GM12878 (cell line): ENCODE data around the gene PIP5KL1. TPM values are rescaled to one million over a fixed set of nuclear protein-coding genes. Genes with fewer than 3 reads are reported as not detected.
A peak's percentile ranks its signal among the peaks of the same experiment; 100 is the strongest.

Experiments
- ATAC-seq: fragments of 200-7000 bp; cut with Tn5 transposase; 3 replicates; pipeline ENCODE4 v1.9.1; 2020; ENCODE audit warnings: mild to moderate bottlenecking, moderate library complexity
- BruUV-seq: library from RNA; stranded (reverse); fragments of 400-500 nt; replicated peaks from 2 replicates; lab custom pipeline; 2021; lab: Mats Ljungman, UMichigan
- CTCF ChIA-PET: fragments of 300-600 bp; sonication (Branson Sonifier 250); formaldehyde crosslinking; extraction: SDS; loops from one replicate; lab custom pipeline; 2021; ENCODE audit warnings: inconsistent platforms; lab: Yijun Ruan, JAX
- POLR2A ChIA-PET: fragments of 350-600 bp; formaldehyde crosslinking; extraction: SDS; loops from one replicate; lab custom pipeline; 2021; ENCODE audit warnings: inconsistent platforms; lab: Charles Lee
- RAD21 ChIA-PET: fragments of 300-600 bp; sonication (Branson Sonifier 250); formaldehyde crosslinking; loops from one replicate; lab custom pipeline; 2023; ENCODE audit warnings: antibody characterized with exemption; ENCODE audit not compliant: unreplicated experiment; lab: Charles Lee
- SMC1A ChIA-PET: fragments of 300-600 bp; sonication (Branson Sonifier 250); formaldehyde crosslinking; loops from one replicate; lab custom pipeline; 2023; ENCODE audit not compliant: unreplicated experiment, uncharacterized antibody; lab: Charles Lee
- DNase-seq: peaks from one replicate; pipeline ENCODE4 v3.0.0-alpha.2; 2011; ENCODE audit warnings: low read depth, low spot score
- FAIRE-seq: peaks from 3 replicates; lab custom pipeline; 2011; peaks lifted over from hg19 to GRCh38; lab: Jason Lieb, UNC
- H2AFZ ChIP-seq: 2 replicates; pipeline ENCODE4 v1.6.0; 2011; ENCODE audit warnings: low read depth, low read length, control low read depth; ENCODE audit not compliant: control insufficient read depth
- H3K27ac ChIP-seq: 2 replicates; pipeline ENCODE4 v1.5.1; 2011; ENCODE audit warnings: control low read depth; ENCODE audit not compliant: control insufficient read depth, insufficient read depth
- H3K27me3 ChIP-seq, 2 experiments: replicated peaks in 1 of 2; 2 replicates each; pipeline versions ENCODE4 v1.6.0 to v1.6.1; 2011; ENCODE audit warnings: low read length in 1 of 2; ENCODE audit not compliant: control insufficient read depth in 2 of 2, insufficient read depth in 2 of 2
- H3K36me3 ChIP-seq, 2 experiments: 2 replicates each; pipeline ENCODE4 v1.5.1; 2011; ENCODE audit warnings: low read length in 1 of 2; ENCODE audit not compliant: control insufficient read depth in 2 of 2, insufficient read depth in 2 of 2
- H3K4me1 ChIP-seq: 2 replicates; pipeline ENCODE4 v1.6.1; 2011; ENCODE audit warnings: mild to moderate bottlenecking, low read length, moderate library complexity, mixed read lengths; ENCODE audit not compliant: control insufficient read depth, insufficient read depth
- H3K4me2 ChIP-seq: 2 replicates; pipeline ENCODE4 v1.6.0; 2011; ENCODE audit warnings: control low read depth; ENCODE audit not compliant: control insufficient read depth, insufficient read depth
- H3K4me3 ChIP-seq: fragments of 200-600 bp; sonication (generic); 2 replicates; pipeline ENCODE4 v1.5.1; 2016
- H3K79me2 ChIP-seq: 2 replicates; pipeline ENCODE4 v1.6.0; 2011; ENCODE audit warnings: low read length; ENCODE audit not compliant: control insufficient read depth, insufficient read depth
- H3K9ac ChIP-seq: 2 replicates; pipeline ENCODE4 v1.8.0; 2011; ENCODE audit warnings: low read length, control low read depth, mixed read lengths; ENCODE audit not compliant: control insufficient read depth, insufficient read depth
- H3K9me3 ChIP-seq: replicated peaks from 3 replicates; pipeline ENCODE4 v1.5.1; 2011; ENCODE audit warnings: mild to moderate bottlenecking, low read length; ENCODE audit not compliant: control insufficient read depth, insufficient read depth
- H4K20me1 ChIP-seq: 2 replicates; pipeline ENCODE4 v1.6.0; 2011; ENCODE audit not compliant: control insufficient read depth, insufficient read depth
- BCL11A ChIP-seq: IDR thresholded peaks from 2 replicates; pipeline ENCODE4 v1.6.1; 2011; ENCODE audit warnings: low read depth, low read length
- BMI1 ChIP-seq: fragments of 450-650 bp; IDR thresholded peaks from 2 replicates; pipeline ENCODE4 v1.6.1; 2016; ENCODE audit warnings: mild to moderate bottlenecking, moderate library complexity, borderline replicate concordance
- CBFB ChIP-seq: IDR thresholded peaks from 2 replicates; pipeline ENCODE4 v1.6.1; 2016; ENCODE audit warnings: antibody characterized with exemption, low read depth
- CBX3 ChIP-seq: fragments of 200-600 bp; sonication (generic); IDR thresholded peaks from 2 replicates; pipeline ENCODE4 v1.6.1; 2016; ENCODE audit warnings: low read depth, borderline replicate concordance
- CEBPB ChIP-seq, 2 experiments: fragments of 150-350 bp in 1 of 2; IDR thresholded peaks; 2 replicates each; pipeline ENCODE4 v1.6.1; 2012 to 2014; ENCODE audit warnings: low read depth in 2 of 2, low read length in 2 of 2, borderline replicate concordance in 1 of 2, inconsistent platforms in 1 of 2
- CEBPZ ChIP-seq: fragments of 150-350 bp; IDR thresholded peaks from 2 replicates; pipeline ENCODE4 v1.6.1; 2016; ENCODE audit warnings: low read depth, low read length
- GABPA ChIP-seq: IDR thresholded peaks from 2 replicates; pipeline ENCODE4 v1.6.1; 2014; ENCODE audit warnings: antibody characterized with exemption, low read depth, mild to moderate bottlenecking, inconsistent platforms
- IRF3 ChIP-seq: fragments of 450-650 bp; IDR thresholded peaks from 2 replicates; pipeline ENCODE4 v1.6.1; 2014; ENCODE audit warnings: mild to moderate bottlenecking
- PAX8 ChIP-seq: fragments of 450-650 bp; IDR thresholded peaks from 2 replicates; pipeline ENCODE4 v1.6.1; 2017; ENCODE audit warnings: mild to moderate bottlenecking, moderate library complexity
- RAD21 ChIP-seq: IDR thresholded peaks from 2 replicates; pipeline ENCODE4 v1.6.1; 2011; ENCODE audit warnings: mild to moderate bottlenecking, low read depth, low read length, moderate library complexity; ENCODE audit not compliant: insufficient read depth
- RAD51 ChIP-seq: fragments of 450-650 bp; IDR thresholded peaks from 2 replicates; pipeline ENCODE4 v1.6.1; 2016; ENCODE audit warnings: moderate library complexity, mild to moderate bottlenecking, inconsistent platforms
- SP1 ChIP-seq: IDR thresholded peaks from one replicate; pipeline ENCODE4 v1.6.1; 2011; ENCODE audit warnings: low read depth, low read length
- SREBF2 ChIP-seq: IDR thresholded peaks from 2 replicates; pipeline ENCODE4 v1.6.1; 2012; ENCODE audit warnings: mild to moderate bottlenecking, low read length
- TCF7 ChIP-seq: IDR thresholded peaks from 2 replicates; pipeline ENCODE4 v1.6.1; 2014; ENCODE audit warnings: antibody characterized with exemption, borderline replicate concordance
- ZBTB33 ChIP-seq: fragments of 450-650 bp; IDR thresholded peaks from 2 replicates; pipeline ENCODE4 v1.6.1; 2017; ENCODE audit warnings: mild to moderate bottlenecking
- ZNF622 ChIP-seq: fragments of 450-650 bp; IDR thresholded peaks from 2 replicates; pipeline ENCODE4 v1.6.1; 2017; ENCODE audit warnings: mild to moderate bottlenecking, inconsistent platforms
- ZSCAN29 ChIP-seq: fragments of 450-650 bp; IDR thresholded peaks from 2 replicates; pipeline ENCODE4 v1.6.1; 2017; ENCODE audit warnings: mild to moderate bottlenecking, moderate library complexity
- WGBS: methylation state at CpG from one replicate; pipeline ENCODE4 v1.1.6; 2016; ENCODE audit warnings: low lambda C conversion rate; ENCODE audit not compliant: insufficient replicate concordance, insufficient coverage; ENCODE audit errors: missing lambda C conversion rate; 5-methylcytosine and 5-hydroxymethylcytosine counted together
- in situ Hi-C: fragments of 300-500 bp; cut with MboI; formaldehyde crosslinking; loops from 9 replicates; pipeline ENCODE4 v1.14.3; 2018; ENCODE audit warnings: mixed read lengths
- intact Hi-C: fragments of 100-400 bp; cut with micrococcal nuclease; formaldehyde crosslinking; loops from one replicate; pipeline ENCODE4 v1.14.2; 2022; ENCODE audit not compliant: unreplicated experiment
- polyA plus RNA-seq, 11 experiments: library from polyadenylated mRNA; depleted of rRNA in 4 of 11; unstranded in 6 of 11; stranded (reverse) in 5 of 11; fragments of >200 nt; fragmentation: Nextera tagmentation in 4 of 11; fragmentation: Illumina TruSeq in 1 of 11; extraction: Ambion mirVana in 4 of 11; extraction: Trizol in 1 of 11; gene quantifications; 1 replicate in 1 of 11; 2 replicates in 10 of 11; pipeline versions ENCODE4 v1.2.1 to v1.2.3, GENCODE V29; 2011 to 2016; ENCODE audit warnings: inconsistent platforms in 2 of 11, missing spikeins in 2 of 11, low read depth in 1 of 11
- total RNA-seq, 4 experiments: library from RNA; depleted of rRNA in 3 of 4; stranded (reverse); fragments of >200 nt in 3 of 4; fragmentation: Illumina TruSeq in 1 of 4; extraction: Trizol in 1 of 4; gene quantifications; 2 replicates each; pipeline versions ENCODE4 v1.2.1 to v1.2.3, GENCODE V29; 2013 to 2021

Gene PIP5KL1
- total and polyA plus RNA-seq, 10 of the 15 experiments (the other 5 are each of a cell fraction or from before 2014, with no cell fraction given) = 0.04 to 0.67 (median 0.43) TPM; not detected in 2

- H3K79me2 ChIP-seq = peaks cover 72% of the 10 kb centered on the region
- no peak for TF ChIP-seq IRF3
- no peak for TF ChIP-seq ZBTB33
- TF ChIP-seq CBX3 = no peak
- no peak for TF ChIP-seq CBFB
- TF ChIP-seq SREBF2 = no peak
- no peak for TF ChIP-seq PAX8
- no peak for TF ChIP-seq CEBPZ
- TF ChIP-seq BCL11A = no peak
- no peak for TF ChIP-seq CEBPB (IDR thresholded peaks at IDR 0.05; ENCODE audit: borderline replicate concordance in 1 of 2, low read depth in 2 of 2, low read length in 2 of 2)
- no peak for TF ChIP-seq TCF7
- TF ChIP-seq BMI1 = no peak
- no peak for TF ChIP-seq GABPA
- no peak for TF ChIP-seq ZNF622
- no peak for TF ChIP-seq SP1
- TF ChIP-seq RAD51 = no peak
- no peak for TF ChIP-seq ZSCAN29
- TF ChIP-seq RAD21 = no peak
These were observed 45.1 kb upstream of the PIP5KL1 start for GRCh38 chr9:127975376-127976315.

More at GRCh38 chr9:127975376-127976315, 45.1 kb upstream of the PIP5KL1 start:
- ChIA-PET POLR2A (interaction anchor here (0.9 kb wide), 1 partner anchor 97 kb away, joined by 4 read pairs; no protein-coding TSS in a partner anchor), SMC1A (interaction anchor here (0.6 to 2.6 kb wide), 4 partner anchors 32 to 141 kb away, joined by 3 to 10 read pairs (median 5); no protein-coding TSS in a partner anchor), CTCF (interaction anchor here (0.6 to 6.2 kb wide), 5 partner anchors 21 to 59 kb away, joined by 3 to 34 read pairs (median 5); no protein-coding TSS in a partner anchor), RAD21 (no interaction called here)
- Histone ChIP-seq H3K4me1 (peaks cover 49% of the 10 kb centered on the region), H3K36me3 (peaks cover 1 to 3% of the 10 kb centered on the region in 2 experiments; a peak in 2 of 4 replicates), H3K27me3 (no peaks in the 10 kb centered on the region), H3K9ac (no peak overlapping the region), H3K27ac (no peak overlapping the region), H4K20me1 (peaks cover 11% of the 10 kb centered on the region), H2AFZ (no peak overlapping the region), H3K9me3 (no peaks in the 10 kb centered on the region), H3K4me2 (peak overlapping the region; percentile 91; the same call in 1 of the 2 replicates), H3K4me3 (no peak overlapping the region)
- intact Hi-C loops = no loop called here
- no TSS peak for BruUV-seq
- no peak for ATAC-seq
- no peak for DNase-seq
- 92% methylated on average over 10 of the region's 10 CpGs for WGBS
- no peak for FAIRE-seq
- in situ Hi-C loops = no loop called here
